ENCODE measurements around the gene RCE1.

RCE1 gene

GRCh38 chr11:66887526-66887925 is 44.3 kb downstream of the RCE1 start:
- no peak for DNase-seq (ENCODE audit: low read depth)

GRCh38 chr11:66888282-66888681 is 45.0 kb downstream of the RCE1 start:
- DNase-seq (ENCODE audit: low read depth): no peak

- DNase-seq (ENCODE audit: low read depth): no peak
These were observed 46.7 kb downstream of the RCE1 start for GRCh38 chr11:66889960-66890359.

- DNase-seq (ENCODE audit: low read depth): peak; percentile 82
These were observed 48.8 kb downstream of the RCE1 start for GRCh38 chr11:66891851-66892660.

- DNase-seq (ENCODE audit: low read depth): no peak
These were observed 49.7 kb downstream of the RCE1 start for GRCh38 chr11:66892911-66893310.

GRCh38 chr11:66894141-66894540 is 50.9 kb downstream of the RCE1 start:
- DNase-seq (ENCODE audit: low read depth): no peak
